GM21367 (cell line): ENCODE data around the gene ABHD6.

Experiments
- ATAC-seq: cut with Tn5 transposase; IDR thresholded peaks from one replicate; pipeline ENCODE4 v1.9.1; 2021; ENCODE audit not compliant: unreplicated experiment

Gene ABHD6

GRCh38 chr3:58307639-58308215 is 70.1 kb downstream of the ABHD6 start:
- no peak for ATAC-seq

GRCh38 chr3:58308728-58309127 is 71.1 kb downstream of the ABHD6 start:
- no peak for ATAC-seq

DNA sequence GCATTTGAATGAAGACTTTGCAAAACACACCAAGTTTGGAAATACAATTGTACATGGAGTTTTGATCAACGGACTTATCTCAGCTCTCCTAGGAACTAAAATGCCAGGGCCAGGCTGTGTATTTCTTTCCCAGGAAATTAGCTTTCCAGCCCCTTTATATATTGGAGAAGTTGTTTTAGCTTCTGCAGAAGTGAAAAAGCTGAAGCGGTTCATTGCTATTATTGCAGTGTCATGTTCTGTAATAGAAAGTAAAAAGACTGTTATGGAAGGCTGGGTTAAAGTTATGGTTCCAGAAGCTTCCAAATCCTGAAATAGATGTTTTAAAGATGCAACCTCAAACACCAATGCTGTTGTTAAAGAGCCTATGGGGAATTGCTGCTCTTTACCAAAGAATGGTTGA is 80.2 kb downstream of the ABHD6 start:
- no peak for ATAC-seq

DNA sequence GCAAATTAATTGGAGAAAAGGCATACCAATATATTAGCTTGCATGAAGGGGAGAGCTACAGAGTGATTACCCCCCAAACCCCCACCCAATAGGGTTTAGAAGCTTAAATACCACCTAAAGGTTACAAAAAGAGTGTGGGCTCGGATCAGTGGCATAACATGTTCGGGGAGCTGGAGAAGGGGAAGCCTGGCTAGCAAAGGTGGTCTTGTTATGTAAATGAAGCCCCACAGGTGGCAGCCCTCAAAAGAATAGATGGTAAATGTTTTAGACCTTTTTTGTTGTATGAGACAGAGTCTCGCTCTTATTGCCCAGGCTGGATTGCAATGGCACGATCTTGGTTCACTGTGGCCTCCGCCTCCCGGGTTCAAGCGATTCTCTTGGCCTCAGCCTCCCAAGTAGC is 84.2 kb downstream of the ABHD6 start:
- ATAC-seq = no peak

- no peak for ATAC-seq
These were observed 85.2 kb downstream of the ABHD6 start for GRCh38 chr3:58322793-58323192.

GRCh38 chr3:58323529-58324390 is 86.2 kb downstream of the ABHD6 start:
- ATAC-seq = no peak

GRCh38 chr3:58324391-58325390 is 87.1 kb downstream of the ABHD6 start:
- ATAC-seq = no peak

- no peak for ATAC-seq
These were observed 88.0 kb downstream of the ABHD6 start for GRCh38 chr3:58325525-58325992.

DNA sequence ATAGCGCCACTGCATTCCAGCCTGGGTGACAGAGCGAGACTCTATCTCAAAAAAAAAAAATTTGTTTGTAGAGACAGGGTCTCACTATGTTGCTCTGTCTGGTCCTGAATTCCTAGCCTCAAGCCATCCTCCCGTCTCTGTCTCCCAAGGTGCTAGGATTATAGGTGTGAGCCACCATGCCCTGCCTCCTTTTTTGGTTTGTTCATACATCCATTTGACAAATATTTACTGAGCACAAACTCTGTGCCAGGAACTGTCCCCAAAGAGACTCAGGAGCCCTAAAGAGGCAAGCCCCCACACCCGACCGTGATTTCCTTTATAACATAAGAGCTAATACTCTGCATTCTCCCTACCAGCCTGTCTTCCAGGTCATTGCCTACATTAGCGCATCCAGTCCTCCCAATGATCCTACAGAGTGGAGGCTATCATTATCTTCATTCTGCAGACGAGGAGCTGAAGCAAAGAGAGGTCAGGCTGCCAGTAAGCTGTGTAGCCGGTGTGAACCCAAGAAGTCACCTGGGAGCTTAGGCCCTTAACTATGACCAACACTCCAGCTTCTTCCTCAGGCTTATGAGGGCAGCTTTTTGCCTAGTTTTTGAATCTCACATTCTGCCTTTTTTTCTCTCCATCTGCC is 88.8 kb downstream of the ABHD6 start:
- ATAC-seq = no peak

GRCh38 chr3:58329150-58329921 is 91.7 kb downstream of the ABHD6 start:
- no peak for ATAC-seq

- ATAC-seq = no peak
These were observed 92.4 kb downstream of the ABHD6 start for GRCh38 chr3:58329922-58330413.

GRCh38 chr3:58331593-58332152 is 94.1 kb downstream of the ABHD6 start:
- ATAC-seq = no peak

- ATAC-seq = peak; percentile 82
These were observed 95.1 kb downstream of the ABHD6 start, which contains the start of gene PXK for GRCh38 chr3:58332575-58333188. PXK (plus strand) TSS chr3:58332892; CDS start chr3:58332989, 97 bp downstream.

DNA sequence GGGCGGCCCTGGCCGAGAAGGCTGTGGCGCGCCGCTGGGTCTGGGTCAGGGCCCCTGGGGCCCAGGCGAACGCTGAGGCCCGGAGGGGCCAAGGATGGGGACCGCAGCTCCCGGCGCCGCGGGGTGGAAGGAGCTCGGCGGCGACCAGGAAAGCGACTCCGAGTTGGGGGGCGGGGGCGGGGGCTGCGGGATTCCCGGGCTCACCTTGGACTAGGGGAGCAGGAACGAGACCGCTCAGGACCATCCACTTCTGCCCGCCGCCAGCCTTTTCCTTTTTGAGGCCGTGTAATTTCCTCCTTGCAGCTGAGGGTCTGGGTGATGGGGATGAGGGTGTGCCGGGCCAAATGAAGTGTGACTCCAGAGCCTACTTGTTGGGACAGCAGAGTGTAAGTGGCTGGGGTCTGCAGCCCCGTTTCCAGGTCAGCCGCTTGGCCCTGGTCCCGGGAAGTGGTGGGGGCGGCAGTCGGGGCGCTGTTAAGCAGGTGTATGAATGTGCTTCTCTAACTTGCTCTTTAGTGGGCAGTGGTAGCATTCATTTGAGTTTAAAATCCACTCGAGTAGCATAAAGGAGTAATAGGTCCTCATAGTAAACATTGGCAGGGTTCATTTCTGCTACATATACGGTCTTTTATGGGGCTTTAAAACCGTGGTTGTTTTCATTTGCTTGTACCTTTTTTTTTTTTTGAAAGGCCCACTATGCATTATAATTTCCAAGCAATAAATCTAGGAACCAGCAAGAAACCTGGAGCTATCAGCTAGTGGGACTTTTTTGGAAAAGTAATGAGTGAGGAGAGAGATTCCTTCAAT is 95.8 kb downstream of the ABHD6 start:
- peak; percentile 30 for ATAC-seq

GRCh38 chr3:58334013-58334321 is 96.4 kb downstream of the ABHD6 start:
- no peak for ATAC-seq

DNA sequence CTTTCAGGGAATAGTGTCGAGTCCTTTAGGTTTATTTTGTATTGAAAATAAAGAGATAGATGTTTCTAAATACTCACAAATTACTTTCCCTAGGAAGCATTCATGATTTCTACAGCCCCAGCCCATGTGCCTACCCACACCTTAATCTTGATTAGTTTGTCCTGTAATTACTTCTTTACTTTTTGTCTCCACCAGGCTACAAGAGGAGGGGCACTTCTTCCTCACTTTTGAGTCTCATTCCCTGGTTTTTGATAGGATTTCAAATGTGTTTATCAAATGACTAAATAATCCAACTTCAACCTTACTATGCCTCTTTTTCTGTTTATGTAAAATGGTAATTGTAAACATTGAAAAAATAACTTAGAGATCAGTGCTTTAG is 96.9 kb downstream of the ABHD6 start:
- no peak for ATAC-seq

DNA sequence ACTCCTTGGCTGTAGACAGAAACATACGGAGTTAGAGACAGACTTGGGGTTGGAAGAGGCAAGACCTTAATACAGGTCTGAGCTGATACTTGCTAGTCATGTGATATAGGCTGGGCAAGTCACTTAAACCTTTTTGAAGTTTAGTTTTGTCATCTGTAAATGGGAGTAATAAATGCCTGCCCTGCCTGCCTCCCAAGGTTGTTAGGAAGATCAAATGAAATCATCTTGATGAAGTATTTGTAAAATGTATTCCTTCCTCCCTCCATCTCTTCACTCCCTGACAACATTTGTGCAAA is 98.0 kb downstream of the ABHD6 start:
- no peak for ATAC-seq

DNA sequence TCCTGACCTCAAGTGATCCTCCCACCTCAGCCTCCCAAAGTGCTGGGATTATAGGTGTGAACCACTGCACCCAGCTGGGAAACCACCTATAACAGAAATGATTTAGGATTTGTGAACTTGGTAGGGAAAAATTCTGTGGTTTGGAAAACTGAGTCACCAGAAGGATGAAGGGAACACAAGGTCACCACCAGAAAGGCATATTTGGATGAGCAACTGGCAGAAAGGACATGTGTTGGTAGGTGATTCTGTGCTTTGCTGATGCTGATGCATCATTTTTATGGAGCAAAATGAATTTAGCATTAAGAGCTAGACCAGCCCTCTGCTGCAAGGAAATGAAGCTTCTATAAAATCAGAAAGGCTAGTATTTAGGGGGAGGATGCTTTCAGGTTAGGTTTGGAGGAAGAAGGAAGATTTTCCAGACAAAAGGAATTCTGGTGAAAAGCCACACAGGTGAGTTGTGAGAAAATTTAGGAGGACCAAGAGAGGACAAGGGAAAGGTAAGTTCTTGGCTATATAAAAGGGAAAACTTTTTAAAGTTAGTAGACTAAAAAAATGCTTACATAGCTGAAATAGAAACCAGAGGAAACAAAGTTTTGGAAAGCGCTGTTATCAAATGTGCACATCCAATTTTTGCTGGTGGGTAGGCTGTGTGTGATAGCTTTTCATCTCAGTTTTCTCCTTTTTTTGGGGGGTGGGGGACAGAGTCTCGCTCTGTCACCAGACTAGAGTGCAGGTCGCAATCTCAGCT is 98.7 kb downstream of the ABHD6 start:
- no peak for ATAC-seq
